Endodermal cell (in vitro differentiated cells): ENCODE measurements around the gene S100A14. TPM values are rescaled to one million over a fixed set of nuclear protein-coding genes. Genes with fewer than 3 reads are reported as not detected.
"Not testable (repeated sequence)": the region's sequence is repeated elsewhere in the genome, so short reads cannot be mapped to it uniquely, and the experiment has no call there.

Experiments used
- DNase-seq: peaks from one replicate; pipeline ENCODE4 v3.0.0-alpha.2; 2017
- H3K27ac ChIP-seq: 2 replicates; pipeline ENCODE4 v1.5.1; 2013; ENCODE audit warnings: mild to moderate bottlenecking, low read depth, low read length, moderate library complexity
- H3K27me3 ChIP-seq: 2 replicates; pipeline ENCODE4 v1.6.1; 2013; ENCODE audit warnings: mild to moderate bottlenecking, low read length, moderate library complexity; ENCODE audit not compliant: insufficient read depth, control insufficient read depth, poor library complexity, severe bottlenecking
- H3K36me3 ChIP-seq: 2 replicates; pipeline ENCODE4 v1.7.0; 2013; ENCODE audit warnings: mild to moderate bottlenecking, low read length, moderate library complexity; ENCODE audit not compliant: control insufficient read depth, insufficient read depth
- H3K4me1 ChIP-seq: one replicate; pipeline ENCODE4 v1.7.0; 2013; ENCODE audit warnings: low read length; ENCODE audit not compliant: control insufficient read depth, insufficient read depth
- H3K4me3 ChIP-seq: 2 replicates; pipeline ENCODE4 v1.5.1; 2013; ENCODE audit warnings: mild to moderate bottlenecking, low read length, moderate library complexity
- H3K9ac ChIP-seq: 2 replicates; pipeline ENCODE4 v1.6.1; 2013; ENCODE audit warnings: mild to moderate bottlenecking, low read length, moderate library complexity; ENCODE audit not compliant: poor library complexity, severe bottlenecking; ENCODE audit errors: extremely low read depth
- H3K9me3 ChIP-seq: 2 replicates; pipeline ENCODE4 v1.6.1; 2013; ENCODE audit warnings: mild to moderate bottlenecking, low read length, moderate library complexity; ENCODE audit not compliant: control insufficient read depth
- H3K27ac Mint-ChIP-seq: 2 replicates; pipeline ENCODE4 v1.8.0; 2020; ENCODE audit warnings: mixed read lengths
- H3K27me3 Mint-ChIP-seq: 2 replicates; pipeline ENCODE4 v1.8.0; 2021; ENCODE audit warnings: mild to moderate bottlenecking, mixed read lengths; ENCODE audit not compliant: insufficient read depth
- H3K36me3 Mint-ChIP-seq: 2 replicates; pipeline ENCODE4 v1.8.0; 2020; ENCODE audit warnings: low read depth, mixed read lengths
- H3K4me1 Mint-ChIP-seq: 2 replicates; pipeline ENCODE4 v1.8.0; 2020; ENCODE audit warnings: mixed read lengths
- H3K4me3 Mint-ChIP-seq: 2 replicates; pipeline ENCODE4 v1.8.0; 2020; ENCODE audit warnings: mild to moderate bottlenecking, moderate library complexity, mixed read lengths
- H3K9me3 Mint-ChIP-seq: 2 replicates; pipeline ENCODE4 v1.8.0; 2020; ENCODE audit warnings: mild to moderate bottlenecking, mixed read lengths
- WGBS, 2 experiments: methylation state at CpG; one replicate each; pipeline versions ENCODE4 v1.1.5 to v1.1.7; 2013; ENCODE audit warnings: missing lambda C conversion rate in 2 of 2, mixed read lengths in 1 of 2; ENCODE audit not compliant: insufficient coverage in 1 of 2, insufficient read length in 1 of 2; 5-methylcytosine and 5-hydroxymethylcytosine counted together
- total RNA-seq, 2 donors: library from RNA; stranded (reverse); fragmentation: NEBNext Ultra II Directional in 1 of 2; extraction: Animal tissue kit (Norgen Biotek cat#: 25700) in 1 of 2; gene quantifications; 2 replicates in 1 of 2; 3 replicates in 1 of 2; pipeline ENCODE4 v1.2.1, GENCODE V29; 2021
- TF ChIP-seq, protein P1 (sequence below): fragments of 200-600 bp; sonication (generic); conservative IDR thresholded peaks from 2 replicates; pipeline ENCODE4 v1.5.0; 2021; ENCODE audit warnings: antibody characterized with exemption, mild to moderate bottlenecking

Gene S100A14
- total RNA-seq, 2 donors from 2014 or later: 53.8 to 119 TPM

DNA sequence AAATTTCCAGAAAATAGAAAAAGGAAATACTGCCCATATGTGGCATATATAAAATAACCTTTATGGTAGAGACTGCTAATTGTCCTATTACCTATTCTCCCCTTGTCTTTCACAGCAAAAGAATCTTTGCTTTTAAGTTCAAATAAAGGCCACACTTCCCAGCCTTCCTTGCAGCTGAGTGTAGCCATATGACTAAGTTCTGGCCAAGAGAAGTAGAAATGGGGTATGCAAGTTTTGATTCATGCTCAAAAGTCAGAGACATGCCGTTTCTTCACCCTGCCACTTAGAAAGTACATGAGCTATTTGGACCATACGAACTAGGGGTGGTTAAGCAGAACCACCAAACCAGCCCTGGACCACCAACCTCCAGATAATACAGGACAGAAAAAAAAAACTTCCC lies 32.1 kb downstream of the S100A14 start:
- H3K27me3 Mint-ChIP-seq: no peaks in the 10 kb centered on the region
- H3K4me3 Mint-ChIP-seq: no peak overlapping the region
- H3K27me3 ChIP-seq: no peaks in the 10 kb centered on the region
- no peak for DNase-seq
- H3K9me3 ChIP-seq: no peaks in the 10 kb centered on the region
- peak overlapping the region; percentile 33 for H3K27ac Mint-ChIP-seq
- peaks cover 11% of the 10 kb centered on the region for H3K4me1 ChIP-seq
- WGBS, 2 experiments: 68 to 100% methylated on average over 2 of the region's 2 CpGs
- no peaks in the 10 kb centered on the region for H3K36me3 ChIP-seq
- TF ChIP-seq, protein P1, sequence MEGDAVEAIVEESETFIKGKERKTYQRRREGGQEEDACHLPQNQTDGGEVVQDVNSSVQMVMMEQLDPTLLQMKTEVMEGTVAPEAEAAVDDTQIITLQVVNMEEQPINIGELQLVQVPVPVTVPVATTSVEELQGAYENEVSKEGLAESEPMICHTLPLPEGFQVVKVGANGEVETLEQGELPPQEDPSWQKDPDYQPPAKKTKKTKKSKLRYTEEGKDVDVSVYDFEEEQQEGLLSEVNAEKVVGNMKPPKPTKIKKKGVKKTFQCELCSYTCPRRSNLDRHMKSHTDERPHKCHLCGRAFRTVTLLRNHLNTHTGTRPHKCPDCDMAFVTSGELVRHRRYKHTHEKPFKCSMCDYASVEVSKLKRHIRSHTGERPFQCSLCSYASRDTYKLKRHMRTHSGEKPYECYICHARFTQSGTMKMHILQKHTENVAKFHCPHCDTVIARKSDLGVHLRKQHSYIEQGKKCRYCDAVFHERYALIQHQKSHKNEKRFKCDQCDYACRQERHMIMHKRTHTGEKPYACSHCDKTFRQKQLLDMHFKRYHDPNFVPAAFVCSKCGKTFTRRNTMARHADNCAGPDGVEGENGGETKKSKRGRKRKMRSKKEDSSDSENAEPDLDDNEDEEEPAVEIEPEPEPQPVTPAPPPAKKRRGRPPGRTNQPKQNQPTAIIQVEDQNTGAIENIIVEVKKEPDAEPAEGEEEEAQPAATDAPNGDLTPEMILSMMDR: no peak
- H3K27ac ChIP-seq: no peak overlapping the region
- H3K9me3 Mint-ChIP-seq: peaks cover 3% of the 10 kb centered on the region
- peaks cover 37% of the 10 kb centered on the region for H3K4me1 Mint-ChIP-seq
- H3K9ac ChIP-seq: no peak overlapping the region
- H3K4me3 ChIP-seq: no peak overlapping the region
- H3K36me3 Mint-ChIP-seq: no peaks in the 10 kb centered on the region

DNA sequence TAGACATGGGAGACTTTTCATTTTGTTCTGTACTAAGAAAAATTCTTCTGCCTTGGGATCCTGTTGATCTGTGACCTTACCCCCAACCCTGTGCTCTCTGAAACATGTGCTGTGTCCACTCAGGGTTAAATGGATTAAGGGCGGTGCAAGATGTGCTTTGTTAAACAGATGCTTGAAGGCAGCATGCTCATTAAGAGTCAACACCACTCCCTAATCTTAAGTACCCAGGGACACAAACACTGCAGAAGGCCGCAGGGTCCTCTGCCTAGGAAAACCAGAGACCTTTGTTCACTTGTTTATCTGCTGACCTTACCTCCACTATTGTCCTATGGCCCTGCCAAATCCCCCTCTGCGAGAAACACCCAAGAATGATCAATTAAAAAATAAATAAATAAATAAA lies 32.6 kb downstream of the S100A14 start:
- H3K4me1 Mint-ChIP-seq: peaks cover 42% of the 10 kb centered on the region
- H3K4me3 ChIP-seq, H3K27ac Mint-ChIP-seq, H3K27me3 ChIP-seq, H3K9me3 ChIP-seq, H3K27ac ChIP-seq, H3K4me3 Mint-ChIP-seq, H3K9me3 Mint-ChIP-seq, H3K36me3 Mint-ChIP-seq, DNase-seq, H3K36me3 ChIP-seq, H3K9ac ChIP-seq, H3K27me3 Mint-ChIP-seq: not testable (repeated sequence)
- peaks cover 14% of the 10 kb centered on the region for H3K4me1 ChIP-seq
- 12% methylated on average over 1 of the region's 3 CpGs; no CpG with 5 or more reads in 1 of the 2 experiments for WGBS, 2 experiments

DNA sequence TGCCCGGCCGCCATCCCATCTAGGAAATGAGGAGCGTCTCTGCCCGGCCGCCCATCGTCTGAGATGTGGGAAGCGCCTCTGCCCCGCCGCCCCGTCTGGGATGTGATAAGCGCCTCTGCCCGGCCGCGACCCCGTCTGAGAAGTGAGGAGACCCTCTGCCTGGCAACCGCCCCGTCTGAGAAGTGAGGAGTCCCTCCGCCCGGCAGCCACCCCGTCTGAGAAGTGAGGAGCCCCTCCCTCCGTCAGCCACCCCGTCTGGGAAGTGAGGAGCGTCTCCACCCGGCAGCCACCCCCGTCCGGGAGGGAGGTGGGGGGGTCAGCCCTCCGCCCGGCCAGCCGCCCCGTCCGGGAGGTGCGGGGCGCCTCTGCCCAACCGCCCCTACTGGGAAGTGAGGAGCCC lies 33.3 kb downstream of the S100A14 start:
- not testable (repeated sequence) for H3K9ac ChIP-seq, H3K27ac Mint-ChIP-seq, H3K36me3 ChIP-seq, H3K4me3 ChIP-seq, H3K4me3 Mint-ChIP-seq, H3K9me3 ChIP-seq, H3K27me3 ChIP-seq, DNase-seq, H3K27me3 Mint-ChIP-seq, H3K9me3 Mint-ChIP-seq, H3K27ac ChIP-seq, H3K36me3 Mint-ChIP-seq
- peaks cover 16% of the 10 kb centered on the region for H3K4me1 ChIP-seq
- 80 to 93% methylated on average over 1 to 34 of the region's 34 CpGs for WGBS, 2 experiments
- H3K4me1 Mint-ChIP-seq: peaks cover 46% of the 10 kb centered on the region

DNA sequence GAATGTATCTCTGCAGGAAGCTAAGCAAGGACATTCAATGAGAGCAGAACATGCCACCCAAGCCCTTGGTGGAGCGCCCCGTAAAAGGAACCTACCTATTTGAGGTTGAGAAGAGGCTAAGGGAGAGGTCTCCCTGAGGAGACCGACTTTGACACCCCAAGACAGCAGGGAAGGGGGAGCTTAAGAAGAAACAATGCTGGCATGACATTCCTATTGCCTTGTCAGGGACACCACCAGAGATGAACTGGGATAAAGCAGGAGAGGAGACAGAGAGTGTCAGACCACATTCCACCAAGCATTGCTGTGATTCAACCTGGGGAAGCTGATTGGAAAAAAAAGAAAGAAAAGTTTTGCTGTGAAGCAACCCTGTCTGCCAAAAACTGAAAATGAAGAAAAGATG lies 37.2 kb downstream of the S100A14 start:
- Mint-ChIP-seq H3K36me3 (peaks cover 3% of the 10 kb centered on the region), H3K4me1 (peaks cover 29% of the 10 kb centered on the region), H3K27me3 (no peaks in the 10 kb centered on the region), H3K9me3 (peaks cover 20% of the 10 kb centered on the region), H3K27ac (peak overlapping the region; percentile 95), H3K4me3 (no peak overlapping the region)
- H3K9ac ChIP-seq: peak overlapping the region; percentile 77
- peak overlapping the region; percentile 67 for H3K27ac ChIP-seq
- 52 to 68% methylated on average over 3 of the region's 3 CpGs for WGBS, 2 experiments
- H3K4me1 ChIP-seq: peaks cover 14% of the 10 kb centered on the region
- peaks cover 5% of the 10 kb centered on the region for H3K9me3 ChIP-seq
- TF ChIP-seq, protein P1: no peak
- H3K27me3 ChIP-seq: no peaks in the 10 kb centered on the region
- DNase-seq: peak; percentile 69
- no peak overlapping the region for H3K4me3 ChIP-seq
- no peaks in the 10 kb centered on the region for H3K36me3 ChIP-seq
